Stimulated activated CD8-positive, alpha-beta memory T cell treated with anti-CD3 and anti-CD28 coated beads, Interleukin-4, amount 100 ng/mL, for 4 hours (primary cell): ENCODE measurements around the gene NR1D1.
A peak's percentile ranks its signal among the peaks of the same experiment; 100 is the strongest.
"Not testable (repeated sequence)": the region's sequence is repeated elsewhere in the genome, so short reads cannot be mapped to it uniquely, and the experiment has no call there.

Experiments
- DNase-seq, 2 donors: peaks; one replicate each; pipeline ENCODE4 v3.0.0-alpha.2; 2020; ENCODE audit warnings: low read depth in 2 of 2, low spot score in 1 of 2

Gene NR1D1

DNA sequence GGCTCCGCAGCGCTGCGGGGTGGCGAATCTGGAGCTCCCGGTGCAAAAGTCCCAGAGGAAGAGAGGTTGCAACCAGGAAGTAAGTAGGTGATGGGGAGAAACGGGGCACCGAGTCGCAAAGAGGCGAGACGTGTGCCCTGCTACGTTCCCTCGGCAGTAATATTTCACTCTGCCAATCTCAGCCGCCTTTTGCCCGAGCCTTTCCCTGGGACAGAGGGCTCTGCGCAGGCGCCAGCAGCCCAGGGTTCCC lies at the start of gene NR1D1:
Gene NR1D1, minus strand, starts transcription at position 171 of the 250 bp plus-strand sequence. CDS start 495 bp downstream, outside the sequence.
- DNase-seq, result no peak

GRCh38 chr17:40148527-40148926 lies 48.1 kb upstream of the NR1D1 start:
- DNase-seq, result no peak

GRCh38 chr17:40145476-40145875 lies 45.1 kb upstream of the NR1D1 start:
- no peak for DNase-seq

DNA sequence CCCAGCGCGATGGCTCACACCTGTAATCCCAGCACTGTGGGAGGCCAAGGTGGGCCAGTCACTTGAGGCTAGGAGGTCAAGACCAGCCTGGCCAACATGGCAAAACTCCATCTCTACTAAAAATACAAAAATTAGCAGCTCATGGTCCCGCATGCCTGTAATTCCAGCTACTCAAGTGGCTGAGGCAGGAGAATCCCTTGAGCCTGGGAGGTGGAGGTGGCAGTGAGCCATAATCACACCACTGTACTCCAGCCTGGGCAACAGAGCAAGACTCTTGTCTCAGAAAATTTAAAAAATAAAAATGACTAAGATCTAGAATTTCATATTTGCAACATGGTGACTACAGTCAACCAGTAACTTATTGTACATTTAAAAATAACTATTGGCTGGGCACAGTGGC lies 42.8 kb upstream of the NR1D1 start:
- not testable (repeated sequence) for DNase-seq

DNA sequence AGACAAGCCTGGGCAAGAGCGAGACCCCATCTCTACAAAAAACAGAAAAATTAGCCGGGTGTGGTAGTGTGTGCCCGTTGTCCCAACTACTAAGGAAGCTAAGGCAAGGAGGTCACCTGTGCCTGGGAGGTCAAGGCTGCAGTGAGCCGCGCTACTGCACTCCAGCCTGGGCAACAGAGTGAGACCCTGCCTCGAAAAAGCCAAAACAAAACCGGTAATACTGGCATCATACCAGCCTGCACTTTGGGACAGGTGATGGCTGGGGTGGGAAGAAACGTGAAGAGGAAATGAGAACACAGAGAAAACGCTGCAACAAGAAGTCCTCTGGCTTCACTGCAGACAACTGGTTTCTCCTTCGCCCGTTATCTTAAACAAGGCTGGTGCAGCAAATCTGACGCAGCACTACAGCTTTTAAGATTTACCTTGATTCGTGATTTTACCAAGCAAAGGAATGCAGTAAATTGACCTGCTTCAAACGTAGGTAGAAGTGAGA lies 39.2 kb upstream of the NR1D1 start:
- DNase-seq, result no peak

DNA sequence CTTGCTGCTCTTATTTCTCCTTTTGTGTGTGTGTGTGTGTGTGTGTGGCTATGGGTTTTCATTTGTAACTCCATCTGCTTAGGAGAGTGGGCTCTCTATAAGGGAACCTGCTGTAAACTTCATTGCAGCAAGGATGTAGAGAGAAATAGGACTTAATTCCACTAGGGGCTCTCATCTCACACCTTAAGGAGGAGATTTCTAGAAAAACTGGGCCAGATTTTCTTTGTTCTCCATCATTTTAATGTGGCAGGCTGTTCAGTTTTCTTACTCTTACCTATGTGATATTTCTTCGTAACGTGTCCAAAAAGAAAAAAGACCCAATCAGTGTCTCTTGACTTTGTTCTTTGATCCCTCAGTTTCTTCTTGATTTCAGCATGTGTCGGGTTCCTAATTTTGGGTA lies 35.4 kb upstream of the NR1D1 start:
- no peak for DNase-seq

- DNase-seq, result no peak
These were observed 33.8 kb upstream of the NR1D1 start for GRCh38 chr17:40134184-40134583.

DNA sequence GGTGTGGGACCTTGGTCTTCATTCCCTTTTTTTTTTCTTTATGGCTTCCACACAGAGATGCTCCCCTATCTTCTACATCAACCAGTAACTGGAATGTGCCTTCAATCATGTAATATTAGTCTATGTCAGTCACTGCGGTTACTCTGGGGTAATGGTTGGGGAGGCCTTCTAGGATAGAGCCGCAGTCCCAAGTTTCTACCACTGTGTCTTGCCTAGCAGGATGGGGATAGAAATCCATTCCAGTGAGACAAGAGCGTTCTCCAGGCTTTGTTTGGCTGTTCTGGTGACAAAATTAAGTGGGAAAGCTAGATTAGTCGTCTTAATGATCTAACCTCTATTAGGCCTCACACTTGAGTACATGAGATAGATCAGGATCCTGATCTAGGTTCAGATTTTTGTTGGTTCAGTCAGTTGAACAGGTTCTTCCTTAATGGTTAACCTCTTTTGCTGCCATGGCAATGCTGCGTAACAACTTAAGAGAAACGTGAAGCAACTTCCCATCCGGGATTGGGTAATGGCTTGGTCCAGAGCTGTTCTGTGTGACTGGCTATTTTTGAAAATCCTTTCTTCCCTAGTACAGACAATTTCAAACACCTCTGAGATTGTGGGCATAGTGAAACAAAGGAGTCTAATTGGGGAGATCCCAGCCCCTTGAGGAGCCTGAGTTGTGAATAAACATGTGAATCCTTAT lies 30.1 kb upstream of the NR1D1 start:
- DNase-seq, result no peak

- no peak for DNase-seq
These were observed 29.1 kb upstream of the NR1D1 start for GRCh38 chr17:40129498-40129897.

- DNase-seq, result no peak
These were observed 24.1 kb upstream of the NR1D1 start for GRCh38 chr17:40124279-40125141.

- DNase-seq, result no peak
These were observed 23.4 kb upstream of the NR1D1 start for GRCh38 chr17:40123811-40124114.

DNA sequence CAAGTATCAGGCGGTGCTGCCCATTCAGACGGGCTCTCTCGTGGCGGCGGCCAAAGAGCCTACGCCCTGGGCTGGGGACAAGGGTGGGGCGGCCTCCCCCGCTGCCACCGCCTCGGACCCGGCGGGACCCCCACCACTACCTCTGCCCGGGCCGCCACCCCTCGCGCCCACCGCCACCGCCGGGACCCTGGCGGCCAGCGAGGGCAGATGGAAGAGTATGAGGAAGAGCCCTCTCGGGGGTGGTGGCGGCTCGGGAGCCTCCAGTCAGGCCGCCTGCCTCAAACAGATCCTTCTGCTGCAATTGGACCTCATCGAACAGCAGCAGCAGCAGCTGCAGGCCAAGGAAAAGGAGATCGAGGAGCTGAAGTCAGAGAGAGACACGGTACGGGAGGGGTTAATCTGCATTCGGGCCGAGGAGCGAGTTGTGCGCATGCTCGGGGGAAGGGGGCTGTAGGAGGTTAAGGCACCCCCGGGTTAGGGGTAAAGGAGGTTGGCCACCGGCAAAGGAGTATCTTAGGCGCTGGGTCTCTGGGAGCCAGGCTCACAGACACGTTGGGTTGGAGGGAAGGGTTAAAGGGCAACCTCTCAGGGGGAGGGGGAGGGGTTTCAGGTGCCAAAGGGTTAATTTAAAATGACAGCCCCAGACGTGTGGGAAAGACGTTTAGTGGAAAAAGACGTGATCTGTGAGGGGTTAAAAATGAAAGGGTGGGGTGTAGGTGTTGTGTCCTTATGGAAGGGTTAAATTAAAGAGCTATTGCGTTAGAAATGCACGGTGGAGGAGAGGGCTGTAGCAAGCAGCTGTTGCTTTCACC lies 22.8 kb upstream of the NR1D1 start:
- DNase-seq, result no peak

- DNase-seq, result no peak
These were observed 22.0 kb upstream of the NR1D1 start for GRCh38 chr17:40122136-40122998.

GRCh38 chr17:40121181-40122135 lies 21.1 kb upstream of the NR1D1 start, which contains the start of gene MSL1:
TSS of gene MSL1 (plus strand) at chr17:40121971. CDS start at chr17:40122613, 642 bp downstream.
- DNase-seq, result peak; percentile 65 to 70

DNA sequence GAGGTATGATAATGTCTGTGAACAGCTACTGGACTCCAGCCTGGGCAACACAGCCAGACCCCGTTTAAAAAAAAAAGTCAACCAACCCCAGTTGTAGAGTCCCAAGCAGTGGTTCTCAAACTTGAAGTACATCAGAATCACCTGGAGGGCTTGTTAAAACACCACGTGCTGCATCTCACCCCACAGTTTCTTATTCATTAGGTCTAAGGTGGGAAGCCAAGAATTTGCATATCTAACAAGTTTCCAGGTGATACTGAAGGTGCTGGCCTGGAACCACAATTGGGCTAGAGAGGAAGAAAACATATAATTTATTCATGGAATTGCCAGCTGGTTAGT lies 14.7 kb upstream of the NR1D1 start:
- DNase-seq, result no peak

DNA sequence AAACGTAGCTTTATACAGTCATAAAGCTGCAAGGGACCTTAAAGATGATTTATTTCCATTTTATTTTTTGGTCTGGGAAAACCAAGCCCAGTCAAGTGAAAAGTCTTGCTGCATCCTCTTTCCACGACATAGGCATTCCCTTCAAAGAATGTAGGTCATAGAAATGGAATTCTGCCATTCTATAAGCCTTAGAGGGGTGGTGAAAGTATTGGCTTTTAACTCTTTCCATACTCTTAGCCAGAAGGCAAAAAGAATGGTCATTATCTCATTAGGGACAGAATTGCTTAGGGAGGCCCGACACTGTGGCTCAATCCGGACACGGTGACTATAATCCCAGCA lies 13.5 kb upstream of the NR1D1 start:
- no peak for DNase-seq

DNA sequence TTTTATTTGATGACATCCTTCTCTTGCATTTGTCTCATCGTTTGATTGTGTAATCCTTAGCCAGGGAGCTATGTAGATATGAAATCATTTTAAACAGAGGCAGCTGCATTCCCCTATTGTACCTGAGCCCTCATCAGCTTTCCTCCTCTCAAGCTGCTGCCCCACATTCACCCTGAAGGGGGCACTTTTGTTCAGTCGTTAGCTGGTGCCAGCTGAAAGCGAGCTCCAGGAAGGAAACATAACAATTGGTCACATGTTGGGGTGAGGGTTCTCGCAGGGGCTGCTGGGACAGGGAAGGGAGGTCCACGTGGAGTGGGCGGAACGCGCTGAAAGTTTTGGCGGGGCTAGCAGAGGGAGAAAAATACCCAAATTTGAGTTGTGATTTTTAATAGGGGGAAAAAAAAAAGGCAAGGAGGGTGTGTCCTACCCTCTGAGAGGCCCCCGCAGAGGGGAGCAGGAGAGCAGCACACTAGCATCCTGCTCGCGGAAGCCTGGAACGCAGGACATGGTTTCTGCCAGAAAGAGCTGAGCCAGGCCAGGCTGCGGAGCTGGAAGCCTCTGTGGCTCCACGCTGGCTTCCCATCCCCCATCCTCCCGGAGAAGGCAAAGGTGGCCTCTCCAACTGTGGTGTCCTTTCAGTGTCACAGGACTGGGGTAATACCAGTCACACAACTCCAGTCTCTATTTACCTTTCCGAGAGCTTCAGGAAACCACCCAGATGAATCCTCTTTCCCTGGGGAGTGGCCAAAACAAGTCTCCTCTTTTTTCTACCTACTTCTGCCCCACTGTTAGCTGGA lies 12.9 kb upstream of the NR1D1 start:
- peak; percentile 82 to 90 for DNase-seq

DNA sequence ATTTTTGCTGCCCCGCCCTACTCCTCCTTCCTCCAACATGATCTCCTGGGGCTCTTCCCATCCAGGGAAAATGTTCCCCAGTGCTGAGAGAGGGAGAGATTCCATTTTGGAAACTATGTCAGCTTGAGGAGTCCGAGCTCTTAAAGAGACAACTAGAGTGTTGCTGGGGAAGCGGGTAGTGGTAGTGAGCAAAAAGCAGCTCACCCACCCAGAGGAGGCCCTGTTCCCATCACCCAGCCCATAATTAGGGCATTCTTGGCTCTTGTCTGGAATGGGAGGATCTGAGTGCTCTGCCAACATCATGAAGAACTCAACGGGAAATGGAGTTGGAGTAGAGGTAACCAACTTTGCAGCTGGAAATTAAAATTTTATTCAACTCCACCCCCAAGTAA lies 12.3 kb upstream of the NR1D1 start:
- DNase-seq, result no peak

GRCh38 chr17:40112191-40112711 lies 11.9 kb upstream of the NR1D1 start:
- DNase-seq, result no peak
